ENCODE data around the gene TMED4. TPM values are rescaled to one million over a fixed set of nuclear protein-coding genes. Genes with fewer than 3 reads are reported as not detected.

Gene TMED4
- polyA plus RNA-seq, 1 donor = 169 TPM

Other genes starting within 250 kb of the TMED4 start
- gene NUDCD3, start 91.6 kb downstream of the TMED4 start, polyA plus RNA-seq (ENCODE audit: insufficient read length) = 86.1 TPM
- gene NPC1L1, start 40.9 kb downstream of the TMED4 start, polyA plus RNA-seq (ENCODE audit: insufficient read length) = 2.3 TPM
- gene DDX56, start 8.3 kb downstream of the TMED4 start, polyA plus RNA-seq (ENCODE audit: insufficient read length) = 112 TPM
- 86.0 TPM for gene OGDH, start 24.4 kb upstream of the TMED4 start, polyA plus RNA-seq (ENCODE audit: insufficient read length)
- gene ZMIZ2, start 166.6 kb upstream of the TMED4 start, polyA plus RNA-seq (ENCODE audit: insufficient read length) = 77.5 TPM
- gene PPIA, start 214.4 kb upstream of the TMED4 start, polyA plus RNA-seq (ENCODE audit: insufficient read length) = 1,199 TPM